ENCODE data around the gene ACOXL.

Gene ACOXL

DNA sequence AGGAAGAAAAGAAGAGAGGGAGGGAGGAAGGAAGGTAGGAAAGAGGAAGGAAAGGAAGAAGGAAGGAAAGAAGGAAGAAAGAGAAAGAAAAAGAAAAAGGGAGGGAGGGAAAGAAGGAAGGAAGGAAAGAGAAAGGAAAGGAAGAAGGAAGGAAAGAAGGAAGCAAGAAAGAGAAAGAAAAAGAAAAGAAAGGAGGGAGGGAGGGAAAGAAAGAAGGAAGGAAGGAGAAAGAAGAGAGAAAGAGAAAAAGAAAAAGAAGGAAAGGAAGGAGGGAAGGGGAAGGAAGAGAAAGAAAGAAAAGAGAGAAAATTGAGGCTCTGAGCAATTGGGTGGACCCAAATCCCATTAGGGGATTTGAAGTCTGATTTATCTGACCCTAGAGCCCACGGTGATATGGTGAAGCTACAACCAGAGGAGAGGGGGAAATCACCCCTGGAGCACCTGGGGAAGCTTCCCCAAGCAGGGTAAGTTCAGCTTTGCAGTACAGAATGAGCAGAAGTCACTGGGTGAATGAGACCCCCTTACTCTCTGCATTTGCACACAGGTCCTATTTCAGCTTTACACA, 210.8 kb downstream of the ACOXL start:
- H3K4me3 ChIP-seq (ENCODE audit: low read depth, low read length) = no peak overlapping the region
- TF ChIP-seq CTCF (IDR thresholded peaks at IDR 0.05; ENCODE audit: low read depth, low read length, missing control alignments) = no peak
- no peak for DNase-seq (ENCODE audit: low read depth)

DNA sequence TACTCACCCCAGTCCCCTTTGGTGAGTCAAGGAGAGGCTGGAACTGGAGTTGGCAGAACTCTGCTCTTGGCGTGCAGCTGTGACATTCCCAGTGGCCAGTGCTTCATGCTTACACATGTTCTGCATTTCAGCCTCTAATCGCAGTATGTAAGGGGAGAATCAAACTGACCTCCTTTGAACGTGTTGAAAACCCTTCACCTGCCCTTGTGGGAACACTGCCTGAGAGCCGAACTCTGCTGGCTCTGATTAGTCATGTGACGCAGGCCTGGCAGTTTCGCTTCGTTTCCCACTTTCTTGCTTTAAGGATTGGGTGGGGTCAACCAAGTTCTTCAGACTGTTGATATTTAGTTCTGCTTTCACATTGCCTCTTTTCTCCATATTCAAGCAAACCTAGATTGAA, 214.5 kb downstream of the ACOXL start:
- no peak overlapping the region for H3K4me3 ChIP-seq (ENCODE audit: low read depth, low read length)
- no peak for TF ChIP-seq CTCF (IDR thresholded peaks at IDR 0.05; ENCODE audit: low read depth, low read length, missing control alignments)
- no peak for DNase-seq (ENCODE audit: low read depth)

DNA sequence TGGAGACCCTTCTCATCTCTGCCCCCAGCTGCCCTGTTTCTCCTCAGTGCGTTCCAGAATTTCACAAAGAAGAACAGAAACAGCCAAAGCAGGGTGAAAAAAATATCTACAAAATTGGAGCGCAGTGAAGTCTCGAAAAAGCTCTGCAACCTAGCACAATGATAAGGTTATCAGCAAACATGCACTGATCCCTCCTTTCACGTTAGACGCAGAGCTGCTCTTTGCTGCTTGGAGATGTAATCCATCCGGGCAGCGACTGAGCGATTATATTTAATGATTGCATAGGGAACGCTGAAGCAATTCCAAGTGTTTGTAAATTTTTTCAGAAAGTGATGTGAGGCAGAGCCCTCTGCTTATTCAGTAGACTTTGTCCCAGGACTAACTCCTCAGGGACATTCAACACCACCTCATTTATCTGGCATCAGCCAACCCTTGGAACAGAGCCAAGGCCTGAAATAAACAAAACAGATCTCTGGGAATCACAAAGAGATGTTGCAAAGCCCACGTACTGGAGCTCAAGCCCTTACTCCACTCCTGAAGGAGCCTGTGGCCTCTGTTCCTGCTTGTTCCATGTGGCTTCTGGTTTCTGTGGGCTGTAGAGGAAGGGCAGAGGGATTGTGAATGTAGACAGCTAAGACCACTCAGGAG, 215.8 kb downstream of the ACOXL start:
- no peak overlapping the region for H3K4me3 ChIP-seq (ENCODE audit: low read depth, low read length)
- TF ChIP-seq CTCF (IDR thresholded peaks at IDR 0.05; ENCODE audit: low read depth, low read length, missing control alignments) = no peak
- DNase-seq (ENCODE audit: low read depth) = no peak

- no peak for TF ChIP-seq CTCF (IDR thresholded peaks at IDR 0.05; ENCODE audit: low read depth, low read length, missing control alignments)
- no peak for DNase-seq (ENCODE audit: low read depth)
- no peak overlapping the region for H3K4me3 ChIP-seq (ENCODE audit: low read depth, low read length)
These were observed 217.9 kb downstream of the ACOXL start for GRCh38 chr2:110950281-110950680.

- no peak for DNase-seq (ENCODE audit: low read depth)
- H3K4me3 ChIP-seq (ENCODE audit: low read depth, low read length) = no peak overlapping the region
- TF ChIP-seq CTCF (IDR thresholded peaks at IDR 0.05; ENCODE audit: low read depth, low read length, missing control alignments) = no peak
These were observed 222.7 kb downstream of the ACOXL start for GRCh38 chr2:110955045-110955444.

- H3K4me3 ChIP-seq (ENCODE audit: low read depth, low read length) = no peak overlapping the region
- DNase-seq (ENCODE audit: low read depth) = no peak
- TF ChIP-seq CTCF (IDR thresholded peaks at IDR 0.05; ENCODE audit: low read depth, low read length, missing control alignments) = no peak
These were observed 223.2 kb downstream of the ACOXL start for GRCh38 chr2:110955556-110955955.

DNA sequence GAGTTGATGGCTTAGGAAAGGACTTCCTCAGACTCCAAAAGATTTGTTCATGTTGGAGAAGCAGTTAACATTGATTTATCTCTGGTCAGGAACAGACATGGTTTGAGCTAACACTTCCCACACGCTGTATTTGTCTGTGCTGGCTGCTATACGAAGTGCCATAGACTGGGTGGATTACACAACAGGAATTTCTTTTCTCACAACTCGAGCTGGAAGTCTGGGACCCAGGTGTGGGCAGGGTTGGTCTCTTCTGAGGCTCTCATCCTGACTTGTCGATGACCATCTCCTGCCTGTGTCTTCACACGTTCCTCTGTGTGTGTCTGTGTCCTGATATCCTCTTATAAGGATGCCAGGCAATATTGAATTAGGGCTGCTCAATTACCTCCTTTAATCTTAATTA, 224.9 kb downstream of the ACOXL start:
- DNase-seq (ENCODE audit: low read depth) = no peak
- H3K4me3 ChIP-seq (ENCODE audit: low read depth, low read length) = no peak overlapping the region
- no peak for TF ChIP-seq CTCF (IDR thresholded peaks at IDR 0.05; ENCODE audit: low read depth, low read length, missing control alignments)
